Measurements from ENCODE around the gene VPS11.

The VPS11 gene

GRCh38 chr11:119081682-119082260, 14.2 kb downstream of the VPS11 start:
- DNase-seq (ENCODE audit: low spot score), result no peak

GRCh38 chr11:119084663-119085436, 17.2 kb downstream of the VPS11 start, which contains the start of gene HMBS:
TSS of gene HMBS (plus strand) at chr11:119084881. CDS start at chr11:119085034, 153 bp downstream.
- DNase-seq (ENCODE audit: low spot score), result peak; percentile 92

- DNase-seq (ENCODE audit: low spot score), result no peak
Observed at GRCh38 chr11:119085437-119085847, 17.8 kb downstream of the VPS11 start.

- DNase-seq (ENCODE audit: low spot score), result no peak
Observed at GRCh38 chr11:119087123-119087522, 19.5 kb downstream of the VPS11 start.

- DNase-seq (ENCODE audit: low spot score), result no peak
Observed at GRCh38 chr11:119087747-119088241, 20.2 kb downstream of the VPS11 start.

GRCh38 chr11:119088406-119088805, 20.8 kb downstream of the VPS11 start:
- DNase-seq (ENCODE audit: low spot score), result no peak

- no peak for DNase-seq (ENCODE audit: low spot score)
Observed at GRCh38 chr11:119089319-119089718, 21.7 kb downstream of the VPS11 start.

GRCh38 chr11:119091178-119091577, 23.6 kb downstream of the VPS11 start:
- DNase-seq (ENCODE audit: low spot score), result no peak

GRCh38 chr11:119091966-119092879, 24.6 kb downstream of the VPS11 start:
- no peak for DNase-seq (ENCODE audit: low spot score)

GRCh38 chr11:119092880-119093842, 25.5 kb downstream of the VPS11 start:
- DNase-seq (ENCODE audit: low spot score), result no peak

- DNase-seq (ENCODE audit: low spot score), result no peak
Observed at GRCh38 chr11:119093942-119094815, 26.6 kb downstream of the VPS11 start.

GRCh38 chr11:119094816-119095065, 27.1 kb downstream of the VPS11 start:
- peak; percentile 70 for DNase-seq (ENCODE audit: low spot score)

GRCh38 chr11:119095066-119095880, 27.7 kb downstream of the VPS11 start:
- peak; percentile 95 for DNase-seq (ENCODE audit: low spot score)

GRCh38 chr11:119099711-119100110, 32.1 kb downstream of the VPS11 start:
- no peak for DNase-seq (ENCODE audit: low spot score)

- DNase-seq (ENCODE audit: low spot score), result no peak
Observed at GRCh38 chr11:119100246-119100970, 32.8 kb downstream of the VPS11 start.

GRCh38 chr11:119100994-119101758, 33.6 kb downstream of the VPS11 start:
- no peak for DNase-seq (ENCODE audit: low spot score)

- DNase-seq (ENCODE audit: low spot score), result peak; percentile 79
Observed at GRCh38 chr11:119101759-119102423, 34.3 kb downstream of the VPS11 start, which contains the start of gene DPAGT1. TSS of gene DPAGT1 (minus strand) at chr11:119101853. CDS start at chr11:119101655, 198 bp downstream.

All from iPS-NIHi11 (cell line).